ENCODE data around the gene PIF1.
"Not testable (repeated sequence)": the region's sequence is repeated elsewhere in the genome, so short reads cannot be mapped to it uniquely, and the experiment has no call there.

Gene PIF1

DNA sequence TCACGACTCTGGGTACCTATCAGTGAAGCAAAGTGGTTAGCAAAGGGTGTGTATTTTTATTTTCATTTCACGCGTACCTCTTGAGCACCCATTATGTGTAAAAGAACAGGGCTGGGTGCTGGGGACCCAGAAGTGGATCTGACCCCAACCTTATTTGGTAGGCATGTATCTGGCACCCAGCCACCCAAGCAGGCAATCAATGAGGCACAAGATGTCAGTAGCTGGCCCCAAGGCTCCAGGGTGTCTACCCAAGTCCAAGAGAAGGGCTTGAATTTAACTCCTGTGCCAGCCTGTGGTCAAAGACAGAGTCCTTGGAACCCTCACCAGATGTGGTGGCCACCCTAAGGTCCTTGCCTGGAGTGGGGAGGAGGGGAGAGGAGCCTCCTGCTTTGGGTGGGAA is 22.0 kb upstream of the PIF1 start:
- no peak for DNase-seq

DNA sequence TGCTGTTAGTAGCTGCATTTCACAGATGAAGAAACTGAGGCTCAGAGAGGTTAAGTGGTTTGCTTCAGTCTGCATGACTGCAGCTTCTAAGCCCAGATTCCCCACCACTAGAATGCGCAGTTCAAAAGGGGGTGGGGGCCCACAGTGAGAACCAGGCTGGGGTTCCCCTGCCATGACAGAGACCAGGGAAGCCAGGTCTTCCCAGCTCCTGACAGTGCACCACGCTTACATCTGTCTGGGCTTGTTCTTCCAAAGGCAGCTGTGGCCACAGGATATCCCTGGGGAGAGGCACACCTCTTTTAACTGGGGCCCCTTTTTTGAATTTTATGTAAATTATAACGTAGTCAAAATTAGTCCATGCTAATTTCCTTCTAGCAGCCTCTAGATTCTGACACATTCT is 21.6 kb upstream of the PIF1 start:
- no peak for DNase-seq

DNA sequence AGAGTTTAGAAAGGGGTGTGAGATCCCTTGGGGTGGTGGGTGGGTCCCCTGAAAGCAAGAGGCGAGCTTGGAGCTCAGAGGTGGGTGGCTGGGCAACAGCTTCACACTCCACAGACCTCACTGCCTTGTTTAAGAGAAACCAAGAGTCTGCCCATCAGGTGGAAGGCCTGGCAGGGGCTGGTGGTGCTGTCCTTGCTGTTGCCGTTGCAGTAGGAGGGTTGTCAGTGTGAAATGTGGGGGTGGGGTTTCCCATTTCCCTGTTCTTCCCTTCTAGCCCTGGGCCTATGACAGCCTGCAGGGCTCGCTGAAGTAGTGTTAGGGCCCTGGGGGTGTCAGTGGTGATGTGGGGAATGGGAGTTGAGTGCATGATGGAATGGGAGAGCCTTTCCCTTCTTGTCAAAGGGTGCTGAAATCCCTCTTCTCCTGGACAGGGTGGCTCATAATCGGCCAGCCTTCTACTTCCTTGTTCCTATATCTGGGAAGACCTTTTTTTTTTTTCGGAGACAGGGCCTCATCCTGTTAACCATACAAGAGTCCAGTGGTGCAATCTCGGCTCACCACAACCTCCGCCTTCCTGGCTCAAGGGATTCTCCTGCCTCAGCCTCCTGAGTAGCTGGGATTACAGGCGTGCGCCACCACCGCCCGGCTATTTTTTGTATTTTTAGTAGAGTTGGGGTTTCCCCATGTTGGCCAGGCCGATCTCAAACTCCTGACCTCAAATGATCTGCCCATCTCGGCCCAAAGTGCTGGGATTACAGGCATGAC is 20.6 kb upstream of the PIF1 start:
- no peak for DNase-seq

DNA sequence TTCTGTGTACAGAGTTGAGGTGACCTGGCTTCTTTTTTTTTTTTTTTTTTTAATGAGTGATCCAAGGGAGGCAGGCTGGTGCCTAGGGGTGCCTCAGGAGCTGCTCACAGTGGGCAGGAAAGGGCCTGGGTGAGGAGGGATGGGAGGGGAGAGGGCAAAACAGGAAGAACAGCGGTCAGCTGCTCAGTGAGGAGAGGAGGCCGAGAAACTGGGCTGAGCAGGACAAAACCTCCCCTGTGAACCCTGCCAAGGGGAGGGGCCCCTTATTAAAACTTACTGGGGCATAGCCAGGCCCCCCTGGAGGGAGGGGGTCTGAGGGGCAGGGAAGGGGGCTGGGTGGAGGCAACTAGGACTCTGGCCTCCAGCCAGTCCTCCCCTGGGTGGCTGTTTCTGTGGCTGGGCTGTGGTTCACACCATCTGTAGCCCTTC is 19.8 kb upstream of the PIF1 start:
- DNase-seq, result no peak

DNA sequence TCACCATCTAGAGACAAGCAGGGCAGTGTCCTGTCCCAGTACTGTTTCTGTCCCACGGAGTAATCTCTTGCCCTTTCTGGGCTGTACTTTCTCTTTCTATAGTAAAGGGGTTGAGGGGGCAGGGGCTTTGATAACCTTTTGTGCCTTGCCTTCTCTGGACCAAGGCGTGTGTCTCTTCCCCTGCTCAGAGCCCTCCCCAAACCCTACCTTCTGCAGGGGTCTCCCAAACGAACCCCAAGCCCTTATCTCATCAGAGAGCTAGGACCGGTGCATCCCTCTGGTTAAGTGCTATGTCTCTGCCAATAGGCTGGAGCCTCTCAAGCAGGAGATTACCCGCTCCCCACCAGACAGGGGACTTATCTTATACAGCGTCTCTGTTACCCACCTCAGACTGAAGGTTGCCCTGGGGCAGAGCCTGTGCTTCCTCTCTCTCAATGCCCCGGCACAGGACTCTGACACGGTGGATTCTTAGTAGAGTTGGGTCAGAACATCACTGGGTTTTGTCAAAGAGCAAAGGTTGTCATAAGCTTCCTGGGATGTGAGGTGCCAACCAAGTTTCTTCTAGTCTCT is 19.2 kb upstream of the PIF1 start:
- DNase-seq, result no peak

DNA sequence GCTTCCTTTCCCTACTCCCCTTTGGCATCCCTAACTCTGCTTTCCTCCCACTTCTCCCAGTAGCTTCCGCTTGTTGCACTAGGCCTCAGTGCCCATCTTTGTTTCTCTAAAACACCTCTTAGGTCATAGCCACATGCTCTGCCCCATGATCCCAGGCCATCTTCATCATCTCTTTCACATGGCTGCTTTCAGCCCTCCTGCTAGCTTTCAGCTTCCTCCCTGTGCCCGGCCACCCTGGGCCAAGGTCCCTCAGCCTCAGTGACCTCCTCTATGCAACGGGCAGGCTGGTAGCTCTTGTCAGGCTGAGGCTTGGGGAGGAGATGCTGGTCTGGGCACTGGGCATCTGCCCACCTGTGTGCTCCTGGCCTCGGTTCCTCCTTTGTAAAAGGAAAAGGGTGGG is 18.5 kb upstream of the PIF1 start:
- DNase-seq, result no peak

DNA sequence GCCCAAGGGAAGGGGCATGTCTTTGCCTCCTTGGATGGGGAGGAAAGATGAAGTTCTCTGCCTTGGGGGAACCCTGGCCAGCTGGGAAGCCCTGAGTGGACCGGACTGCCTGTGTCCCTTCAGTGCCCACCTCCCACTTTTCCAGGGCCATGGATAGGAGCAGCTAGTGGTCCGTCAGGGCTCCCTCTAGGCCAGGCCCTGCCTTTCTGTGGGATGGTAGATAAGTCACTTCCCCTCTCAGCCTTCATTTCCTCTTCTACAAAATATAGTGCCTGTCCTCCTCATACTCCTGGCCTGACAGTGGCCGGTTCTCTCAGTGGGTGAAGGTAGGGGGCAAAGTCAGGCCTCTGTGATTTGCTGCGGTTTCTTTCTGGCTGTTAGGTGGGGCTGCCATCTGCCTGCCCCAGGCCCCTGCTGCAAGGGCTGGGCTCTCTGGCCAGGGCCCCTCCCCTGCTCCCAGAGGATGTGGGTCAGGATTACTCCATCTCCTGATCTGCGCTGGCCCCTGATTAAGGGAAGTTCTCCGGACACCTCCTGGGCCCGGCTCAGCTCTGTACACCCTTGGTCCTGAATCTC is 17.6 kb upstream of the PIF1 start:
- DNase-seq, result no peak

DNA sequence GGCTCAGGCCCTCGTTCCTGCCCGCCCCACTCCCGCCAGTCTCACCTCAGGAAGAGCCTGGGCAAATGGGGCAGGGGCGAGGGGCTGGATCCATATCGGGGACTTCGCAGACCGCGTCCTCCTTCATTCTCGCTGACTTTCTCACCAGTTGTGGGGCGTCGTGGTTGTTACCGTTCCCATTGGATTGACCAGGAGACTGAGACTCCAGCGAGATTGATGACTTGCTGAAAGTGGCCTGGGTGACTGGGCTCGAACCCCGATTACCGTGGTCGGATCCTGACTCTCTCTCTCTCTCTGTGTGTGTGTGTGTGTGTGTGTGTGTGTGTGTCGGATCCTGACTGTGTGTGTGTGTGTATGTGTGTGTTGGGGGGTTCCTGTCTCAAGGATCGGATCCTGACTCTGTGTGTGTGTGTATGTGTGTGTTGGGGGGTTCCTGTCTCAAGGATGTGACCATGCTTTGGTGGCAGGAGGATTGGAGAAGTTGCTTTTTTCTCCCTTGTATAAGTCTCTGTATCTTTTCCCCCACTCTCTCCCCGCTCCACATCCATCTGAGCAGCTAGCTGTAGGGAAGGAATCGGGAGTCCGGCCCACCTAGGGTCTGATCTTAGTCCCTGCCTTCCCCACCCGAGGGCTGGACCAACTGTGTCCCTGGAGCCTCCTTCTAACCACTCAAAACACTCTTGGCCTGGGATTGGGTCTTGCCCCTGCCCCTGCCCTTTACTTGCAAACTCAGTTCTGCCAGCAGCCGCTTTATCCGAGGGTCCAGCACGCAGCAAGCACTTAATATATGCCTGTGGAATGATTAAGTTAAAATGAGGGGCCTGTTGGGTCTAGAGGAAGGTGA is 16.9 kb upstream of the PIF1 start:
- no peak for DNase-seq

DNA sequence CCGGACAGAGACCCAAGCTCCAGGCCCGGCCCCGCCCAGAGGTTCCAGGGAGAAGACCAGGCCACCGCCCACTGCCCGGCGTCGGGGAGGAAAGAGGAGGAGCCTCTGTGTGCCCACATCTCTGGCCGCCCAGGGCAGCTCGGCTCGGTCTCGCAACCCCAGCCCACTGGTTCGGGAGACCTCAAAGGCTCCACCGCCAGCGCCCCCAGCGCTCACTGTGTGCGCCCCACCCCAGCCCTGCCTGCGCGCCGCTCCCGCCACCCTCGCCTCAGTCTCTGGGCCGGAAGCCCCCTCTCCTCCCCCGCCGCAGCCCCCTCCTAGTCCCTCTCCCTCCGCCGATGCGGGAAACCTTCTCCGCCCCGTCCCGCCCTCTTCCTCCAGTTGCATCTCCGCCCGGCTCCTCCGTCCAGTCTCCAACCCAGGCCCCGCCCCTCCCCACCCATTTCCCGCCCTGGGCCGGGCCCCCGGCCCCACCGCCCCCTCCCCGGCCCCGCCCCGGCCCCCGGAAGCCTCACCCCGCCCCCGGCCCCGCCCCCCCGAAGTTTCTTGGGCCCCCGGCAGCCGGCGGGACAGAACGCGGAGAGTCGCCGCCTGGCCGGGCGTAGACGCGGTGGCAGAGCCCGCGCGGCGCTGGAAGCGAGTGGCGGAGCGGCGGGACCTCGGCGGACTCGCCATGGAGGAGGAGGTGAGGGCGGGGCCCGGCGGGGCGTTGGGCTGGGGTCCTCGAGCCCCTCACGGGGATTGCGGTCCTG is 16.1 kb upstream of the PIF1 start, which contains the start of gene PLEKHO2:
Gene PLEKHO2 (plus strand): TSS at position 572 of the 752 bp plus-strand sequence. CDS start 102 bp downstream, at position 674.
- peak; percentile 92 for DNase-seq

DNA sequence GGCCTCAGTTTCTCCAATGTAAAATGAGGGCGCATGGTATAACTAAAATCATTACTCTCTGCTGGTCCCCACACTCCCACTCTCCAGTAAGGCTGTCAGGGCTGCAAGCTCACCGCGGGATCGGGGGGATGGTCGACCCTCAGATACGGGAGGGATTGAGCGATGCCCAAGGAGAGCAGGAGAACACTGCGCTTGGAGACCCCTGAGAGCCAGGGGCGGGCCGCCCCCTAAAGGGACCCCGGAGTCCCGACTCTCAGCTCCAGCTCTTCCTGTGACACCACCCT is 15.6 kb upstream of the PIF1 start:
- DNase-seq, result no peak

DNA sequence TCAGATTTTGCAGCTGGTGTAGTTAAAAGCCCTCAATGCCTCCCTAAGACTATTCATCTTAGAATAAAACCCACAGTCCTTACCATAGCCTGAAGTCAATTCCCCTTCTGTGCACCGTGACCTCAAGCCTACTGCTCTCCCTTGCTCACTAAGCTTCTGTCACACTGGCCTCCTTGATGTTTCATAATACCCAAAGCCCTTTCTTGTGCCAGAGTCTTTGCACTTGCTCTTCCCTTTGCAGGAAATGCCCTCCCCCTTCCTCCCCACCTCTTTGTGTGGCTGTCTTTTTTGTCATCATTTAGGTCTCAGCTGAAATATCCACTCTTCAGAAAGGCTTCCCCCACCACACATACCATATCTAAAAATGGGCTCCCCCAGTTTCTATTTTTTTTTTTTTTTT is 12.1 kb upstream of the PIF1 start:
- no peak for DNase-seq

DNA sequence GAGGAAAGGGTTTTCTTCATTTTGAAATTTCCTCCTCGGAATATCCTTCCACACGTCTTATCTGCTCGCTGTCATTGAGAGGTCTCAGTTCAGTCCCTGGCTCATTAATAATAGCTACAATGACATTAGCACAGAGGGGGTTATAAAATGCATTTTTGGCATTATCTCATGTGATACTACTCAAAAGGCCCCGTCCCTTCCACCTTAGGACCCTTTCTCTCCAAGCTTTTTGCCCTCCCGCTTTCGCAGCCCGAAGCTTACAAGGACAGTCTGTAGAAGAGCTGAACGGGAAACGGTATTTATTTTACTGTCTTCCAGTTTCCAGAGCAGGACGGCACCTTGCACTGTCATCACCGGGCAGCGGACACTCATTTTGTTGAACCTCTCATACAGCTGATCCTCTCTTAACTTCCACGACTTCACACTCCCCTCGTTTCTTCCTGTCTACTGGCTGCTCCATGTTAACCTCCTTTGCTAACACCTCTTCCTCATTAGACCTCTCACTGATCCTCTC is 10.6 kb upstream of the PIF1 start:
- DNase-seq, result no peak

DNA sequence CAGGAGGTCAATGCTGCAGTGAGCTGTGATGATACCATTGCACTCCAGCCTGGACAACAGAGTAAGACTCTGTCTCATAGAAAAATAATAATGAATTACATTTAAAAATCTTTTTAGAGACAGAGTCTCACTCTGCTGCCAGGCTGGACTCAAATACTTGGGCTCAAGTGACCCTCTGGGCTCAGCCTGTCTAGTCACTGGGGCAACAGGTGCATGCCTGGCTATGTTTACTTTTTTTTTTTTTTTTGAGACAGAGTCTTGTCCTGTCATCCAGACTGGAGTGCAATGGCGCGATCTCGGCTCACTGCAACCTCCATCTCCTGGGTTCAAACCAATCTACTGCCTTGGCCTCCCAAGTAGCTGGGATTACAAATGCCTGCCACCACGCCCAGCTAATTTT is 8.2 kb upstream of the PIF1 start:
- DNase-seq, result no peak

DNA sequence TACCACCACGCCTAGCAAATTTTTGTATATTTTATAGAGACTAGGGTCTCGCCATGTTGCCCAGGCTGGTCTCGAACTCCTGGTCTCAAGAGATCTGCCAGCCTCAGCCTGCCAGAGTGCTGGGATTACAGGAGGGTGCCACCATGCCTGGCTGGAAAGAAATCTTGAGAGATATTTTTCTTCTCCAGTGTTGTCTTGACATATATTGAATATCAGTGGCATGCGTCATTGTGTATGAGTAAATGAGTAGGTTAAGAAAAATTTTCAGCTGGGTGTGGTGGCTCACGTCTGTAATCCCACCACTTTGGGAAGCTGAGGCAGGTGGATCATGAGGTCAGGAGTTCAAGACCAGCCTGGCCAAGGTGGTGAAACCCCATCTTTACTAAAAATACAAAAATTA is 3.5 kb upstream of the PIF1 start:
- DNase-seq, result no peak

DNA sequence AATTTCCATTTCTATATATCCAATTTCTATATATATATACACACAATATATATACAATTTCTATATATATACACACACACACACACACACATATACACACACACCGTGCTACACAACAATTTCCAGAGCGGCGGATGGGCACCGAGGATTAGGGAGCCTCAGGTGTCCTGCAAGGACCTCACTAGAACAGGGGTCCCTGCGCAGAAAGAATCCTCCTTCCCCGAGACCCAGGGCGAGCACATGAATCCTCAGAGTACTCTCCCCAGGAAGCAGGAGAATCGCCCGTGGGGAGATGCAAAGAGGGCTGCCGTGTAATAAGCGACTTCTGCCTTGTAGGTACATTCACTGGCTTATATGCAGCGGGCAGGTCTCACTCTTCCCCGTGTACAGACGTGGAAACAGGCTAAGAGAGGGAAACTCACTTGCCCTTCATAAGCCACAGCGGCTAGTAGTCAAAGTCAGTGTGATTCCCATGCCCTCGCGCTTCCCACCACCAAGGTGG is 467 bp downstream of the PIF1 start:
- DNase-seq, result no peak

DNA sequence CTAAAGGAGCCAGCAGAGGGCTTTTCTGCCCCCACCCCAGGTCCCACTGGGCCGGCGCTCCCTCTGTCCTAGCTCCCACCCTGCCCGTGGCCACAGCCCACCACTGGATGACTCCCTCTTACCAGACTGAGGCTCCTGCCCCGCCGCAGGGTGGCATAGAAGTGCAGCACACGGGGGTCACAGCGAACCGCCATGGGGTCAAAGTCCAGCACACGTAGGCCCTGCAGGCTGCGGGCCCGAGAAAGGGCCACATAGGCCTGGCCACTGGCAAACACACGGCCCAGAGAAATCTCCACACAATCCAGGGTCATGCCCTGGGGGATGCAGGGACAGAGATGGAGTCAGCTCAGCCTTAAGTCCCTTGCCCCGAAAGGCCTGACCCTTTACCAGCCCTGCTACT is 9.0 kb downstream of the PIF1 start:
- no peak for DNase-seq

DNA sequence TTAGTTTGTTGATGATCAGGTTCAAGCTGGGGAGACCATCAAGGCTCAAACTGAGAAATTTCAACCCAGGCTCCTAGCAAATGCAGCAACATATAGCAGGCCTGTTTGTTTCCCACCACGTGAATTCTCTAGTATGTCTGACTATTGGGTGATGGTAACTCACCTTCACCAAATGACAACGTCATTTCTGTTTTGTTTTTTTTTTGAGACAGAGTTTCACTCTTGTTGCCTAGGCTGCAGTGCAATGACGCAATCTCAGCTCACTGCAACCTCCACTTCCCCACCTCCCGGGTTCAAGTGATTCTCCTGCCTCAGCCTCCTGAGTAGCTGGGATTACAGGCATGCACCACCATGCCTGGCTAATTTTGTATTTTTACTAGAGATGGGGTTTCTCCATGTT is 10.5 kb downstream of the PIF1 start:
- DNase-seq, result not testable (repeated sequence)

DNA sequence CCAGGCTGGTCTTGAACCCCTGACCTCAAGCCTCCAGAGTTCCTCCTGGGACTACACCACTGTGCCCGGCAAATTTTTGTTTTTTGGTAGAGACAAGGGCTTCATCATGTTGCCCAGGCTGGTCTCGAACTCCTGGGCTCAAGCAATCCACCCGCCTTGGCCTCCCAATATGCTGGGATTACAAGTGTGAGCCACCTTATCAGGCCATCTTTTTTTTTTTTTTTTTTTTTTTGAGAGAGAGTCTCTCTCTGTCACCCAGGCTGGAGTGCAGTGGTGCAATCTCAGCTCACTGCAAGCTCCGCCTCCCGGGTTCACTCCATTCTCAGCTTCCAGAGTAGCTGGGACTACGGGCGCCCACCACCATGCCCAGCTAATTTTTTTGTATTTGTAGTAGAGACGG is 11.2 kb downstream of the PIF1 start:
- not testable (repeated sequence) for DNase-seq

DNA sequence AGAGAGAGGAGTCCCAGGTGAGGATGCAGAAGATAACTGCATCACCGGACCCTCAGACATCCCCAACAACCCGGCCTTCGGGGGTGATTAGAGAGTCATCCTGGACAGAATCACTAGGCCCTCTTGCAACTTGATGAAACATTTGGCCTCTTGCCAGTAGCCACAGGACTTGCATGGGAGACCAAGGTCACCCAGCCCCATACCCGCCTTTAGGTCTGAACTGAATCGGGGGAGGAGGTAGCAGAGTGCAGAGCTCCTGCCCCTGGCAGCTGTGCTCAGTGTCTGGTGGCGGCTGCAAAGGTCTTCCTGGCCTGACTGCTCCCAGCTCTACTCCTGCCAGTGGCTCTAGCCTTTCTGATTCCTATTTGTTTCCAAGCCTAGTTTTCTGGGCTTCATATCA is 12.4 kb downstream of the PIF1 start:
- DNase-seq, result no peak

DNA sequence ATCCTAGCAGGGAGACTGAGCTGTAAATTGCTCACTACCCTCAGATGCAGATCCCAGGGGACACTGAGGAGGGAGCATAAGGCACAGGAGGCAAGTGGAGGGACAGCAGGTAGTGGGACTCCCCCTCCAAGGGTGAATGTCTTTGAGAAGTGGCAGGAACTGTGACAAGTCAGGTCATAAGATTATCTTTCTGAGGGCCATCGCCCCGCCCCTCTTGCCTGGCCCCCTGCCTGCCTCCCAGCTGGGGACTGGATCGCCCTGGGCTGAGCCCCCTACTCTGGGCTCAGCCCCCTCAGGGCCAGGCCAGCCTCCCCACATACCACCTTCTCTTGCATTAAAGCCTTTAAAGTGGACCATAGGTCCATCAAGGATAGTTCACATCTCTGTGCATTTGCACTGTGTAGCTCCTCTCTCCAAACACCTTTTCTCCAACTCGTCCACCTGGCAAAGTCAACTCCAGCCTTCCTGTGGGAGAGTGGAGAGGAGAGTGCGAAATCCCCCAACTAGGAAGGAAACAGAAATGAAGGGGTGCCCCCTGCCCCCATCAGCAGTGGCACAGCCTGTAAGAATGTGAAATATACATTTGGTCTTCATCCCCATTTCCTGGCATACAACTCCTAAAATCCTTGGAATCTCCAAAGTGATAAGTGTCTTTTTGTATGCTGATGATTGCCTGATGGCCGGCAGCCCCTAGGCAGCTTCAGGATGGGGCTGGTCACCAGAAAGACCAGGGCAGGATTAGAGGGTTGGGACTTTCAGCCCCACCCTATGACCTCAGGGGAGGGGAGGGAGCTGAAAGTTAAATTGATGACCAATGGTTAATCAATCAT is 14.7 kb downstream of the PIF1 start:
- DNase-seq, result no peak

DNA sequence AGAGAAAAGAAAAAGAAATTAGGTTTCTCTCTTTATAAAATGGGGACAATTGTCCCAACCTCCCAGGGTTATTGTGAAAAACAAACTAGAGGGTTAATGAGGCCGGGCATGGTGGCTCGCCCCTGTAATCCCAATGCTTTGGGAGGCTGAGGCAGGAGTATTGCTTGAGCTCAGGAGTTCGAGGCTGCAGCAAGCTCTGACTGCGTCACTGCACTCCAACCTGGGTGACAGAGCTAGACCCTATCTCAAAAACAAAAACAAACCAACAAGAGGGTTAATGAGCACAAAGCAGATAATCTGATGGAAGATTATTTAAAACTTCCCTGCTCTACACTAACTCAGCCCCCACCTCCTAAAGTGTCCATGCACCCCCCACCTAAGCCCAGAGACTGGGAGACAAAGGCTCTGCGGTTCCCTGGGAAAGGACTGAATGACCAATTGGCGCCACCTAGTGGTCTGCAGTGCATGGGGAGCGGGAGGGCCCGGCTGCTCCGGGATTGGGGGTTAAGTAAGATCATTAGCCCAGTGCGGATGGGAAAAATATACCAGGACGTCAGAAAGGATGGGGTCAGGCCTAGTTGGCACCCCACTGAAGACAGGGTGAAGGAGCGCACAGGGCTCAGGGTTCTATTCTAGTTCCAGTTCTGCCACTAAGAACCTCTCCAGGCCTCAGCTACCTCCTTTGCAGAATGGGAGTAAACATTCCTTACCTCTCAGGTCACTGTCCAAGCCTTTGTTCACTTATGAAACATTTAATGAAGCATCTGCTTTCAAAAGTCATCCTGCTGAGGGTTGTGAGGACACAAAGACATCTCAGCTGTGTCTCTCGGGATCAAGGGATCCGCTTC is 15.6 kb downstream of the PIF1 start:
- DNase-seq, result peak; percentile 72
